Nephron progenitor cell (in vitro differentiated cells): ENCODE measurements around the gene ASPG.

Experiments used
- DNase-seq: peaks from one replicate; pipeline ENCODE4 v3.0.0; 2021
- H3K27ac Mint-ChIP-seq: 2 replicates; pipeline ENCODE4 v1.8.0; 2021; ENCODE audit warnings: mild to moderate bottlenecking, moderate library complexity, mixed read lengths
- H3K27me3 Mint-ChIP-seq: 2 replicates; pipeline ENCODE4 v1.8.0; 2021; ENCODE audit warnings: mild to moderate bottlenecking, low read depth, mixed read lengths; ENCODE audit not compliant: poor library complexity
- H3K36me3 Mint-ChIP-seq: 2 replicates; pipeline ENCODE4 v1.8.0; 2021; ENCODE audit warnings: low read depth, mixed read lengths
- H3K4me1 Mint-ChIP-seq: 2 replicates; pipeline ENCODE4 v1.8.0; 2021; ENCODE audit warnings: mixed read lengths
- H3K4me3 Mint-ChIP-seq: 2 replicates; pipeline ENCODE4 v1.8.0; 2021; ENCODE audit warnings: mild to moderate bottlenecking, moderate library complexity, mixed read lengths
- H3K9me3 Mint-ChIP-seq: 2 replicates; pipeline ENCODE4 v1.8.0; 2021; ENCODE audit warnings: mild to moderate bottlenecking, moderate library complexity, mixed read lengths
- CTCF ChIP-seq: fragments of 200-600 bp; sonication (generic); IDR thresholded peaks from 2 replicates; pipeline ENCODE4 v1.5.0; 2021; ENCODE audit warnings: antibody characterized with exemption

ASPG gene

GRCh38 chr14:104107611-104108569 lies 22.4 kb downstream of the ASPG start:
- Mint-ChIP-seq H3K27me3 (peaks cover 2% of the 10 kb centered on the region), H3K4me3 (no peak overlapping the region), H3K27ac (no peak overlapping the region), H3K4me1 (peaks cover 24% of the 10 kb centered on the region), H3K9me3 (no peaks in the 10 kb centered on the region), H3K36me3 (no peaks in the 10 kb centered on the region)
- peak; percentile 42 for DNase-seq
- no peak for TF ChIP-seq CTCF

GRCh38 chr14:104108570-104109541 lies 23.4 kb downstream of the ASPG start:
- no peaks in the 10 kb centered on the region for H3K9me3 Mint-ChIP-seq
- H3K27ac Mint-ChIP-seq = no peak overlapping the region
- no peaks in the 10 kb centered on the region for H3K36me3 Mint-ChIP-seq
- peaks cover 24% of the 10 kb centered on the region for H3K4me1 Mint-ChIP-seq
- peak; percentile 34 for DNase-seq
- TF ChIP-seq CTCF = no peak
- no peak overlapping the region for H3K4me3 Mint-ChIP-seq
- H3K27me3 Mint-ChIP-seq = peaks cover 2% of the 10 kb centered on the region

- H3K36me3 Mint-ChIP-seq = no peaks in the 10 kb centered on the region
- no peaks in the 10 kb centered on the region for H3K9me3 Mint-ChIP-seq
- peaks cover 24% of the 10 kb centered on the region for H3K4me1 Mint-ChIP-seq
- no peak overlapping the region for H3K4me3 Mint-ChIP-seq
- peaks cover 12% of the 10 kb centered on the region for H3K27me3 Mint-ChIP-seq
- H3K27ac Mint-ChIP-seq = no peak overlapping the region
- TF ChIP-seq CTCF = no peak
- no peak for DNase-seq
Measured at GRCh38 chr14:104109731-104110361, 24.3 kb downstream of the ASPG start.

GRCh38 chr14:104110491-104111209 lies 25.1 kb downstream of the ASPG start:
- Mint-ChIP-seq H3K36me3 (no peaks in the 10 kb centered on the region), H3K4me3 (no peak overlapping the region), H3K9me3 (no peaks in the 10 kb centered on the region), H3K27me3 (peaks cover 20% of the 10 kb centered on the region), H3K4me1 (peaks cover 24% of the 10 kb centered on the region), H3K27ac (no peak overlapping the region)
- no peak for TF ChIP-seq CTCF
- DNase-seq = peak; percentile 3
